Erythroblast (primary cell): ENCODE results near the gene NAE1.

ENCODE experiments used
- GATA1 ChIP-seq: IDR thresholded peaks from 2 replicates; pipeline ENCODE4 v1.6.1; 2011; ENCODE audit warnings: low read depth, mild to moderate bottlenecking, control low read depth, low read length, moderate library complexity
- POLR2A ChIP-seq: IDR thresholded peaks from 2 replicates; pipeline ENCODE4 v1.6.1; 2011; ENCODE audit warnings: mild to moderate bottlenecking, low read length

DNA sequence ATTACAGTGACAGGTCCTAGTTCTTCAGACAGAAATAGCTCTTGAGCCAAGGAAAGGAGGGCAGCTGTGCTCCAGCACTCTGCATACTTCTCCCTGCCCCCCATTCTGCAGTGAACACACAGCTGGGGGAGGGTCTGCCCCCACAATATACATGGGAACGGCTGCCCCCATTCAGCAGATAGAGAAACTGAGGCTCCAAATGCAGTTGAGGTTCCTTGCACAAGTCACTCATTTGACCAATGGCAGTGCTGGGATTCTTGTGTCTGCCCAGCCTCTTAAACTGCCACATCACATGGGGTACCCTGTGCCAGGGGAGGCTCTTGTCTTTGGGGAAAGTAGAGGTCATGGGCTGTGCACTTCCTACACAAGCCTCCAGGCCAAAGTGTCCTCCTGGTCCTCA lies 38.6 kb upstream of the NAE1 start:
- TF ChIP-seq POLR2A: no peak
- no peak for TF ChIP-seq GATA1
